Measurements from ENCODE around the gene NAA20.

Gene NAA20, protein sequence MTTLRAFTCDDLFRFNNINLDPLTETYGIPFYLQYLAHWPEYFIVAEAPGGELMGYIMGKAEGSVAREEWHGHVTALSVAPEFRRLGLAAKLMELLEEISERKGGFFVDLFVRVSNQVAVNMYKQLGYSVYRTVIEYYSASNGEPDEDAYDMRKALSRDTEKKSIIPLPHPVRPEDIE

DNA sequence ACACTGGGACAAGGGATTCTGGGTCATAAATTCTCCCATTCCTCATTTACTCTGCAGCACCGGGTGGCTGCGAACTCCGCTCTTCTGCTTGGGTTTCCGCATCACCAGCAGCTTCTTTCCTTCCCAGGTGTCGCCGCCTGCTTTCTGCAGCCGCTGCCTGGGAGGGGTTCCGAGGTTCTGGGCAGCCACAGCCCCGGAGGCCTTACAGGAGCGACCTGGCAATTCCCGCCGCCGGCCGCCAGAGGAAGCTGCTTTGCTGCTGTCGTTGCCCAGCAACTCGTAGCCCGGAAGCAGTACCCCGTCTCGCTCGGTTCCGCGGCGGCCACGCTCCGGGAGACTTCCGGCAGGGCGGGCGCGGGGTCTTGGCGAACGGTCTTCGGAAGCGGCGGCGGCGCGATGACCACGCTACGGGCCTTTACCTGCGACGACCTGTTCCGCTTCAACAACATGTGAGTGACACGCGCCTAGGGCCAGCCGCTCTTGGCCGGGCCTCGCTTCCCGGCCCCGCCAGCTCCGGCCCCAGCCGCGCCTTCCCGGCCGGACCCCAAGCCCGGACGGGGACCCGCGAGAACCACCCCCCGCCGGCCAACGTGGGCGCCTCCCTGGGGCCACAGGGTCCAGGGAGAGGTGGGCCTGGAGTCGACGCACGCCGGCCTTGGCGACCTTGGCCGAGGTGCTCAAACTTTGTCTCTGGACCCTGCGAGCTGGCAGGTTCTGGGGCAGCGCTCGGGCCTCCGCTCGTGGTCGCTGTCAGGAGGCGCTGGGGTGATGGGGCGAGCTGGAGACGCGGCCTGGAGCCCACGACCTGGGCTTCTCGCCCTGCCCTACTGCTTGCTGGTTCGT is at the start of gene NAA20:
NAA20 (plus strand) TSS at position 362 of the 843 bp plus-strand sequence; CDS start at position 397, 35 bp downstream.
- DNase-seq: peak; percentile 87 to 88

DNA sequence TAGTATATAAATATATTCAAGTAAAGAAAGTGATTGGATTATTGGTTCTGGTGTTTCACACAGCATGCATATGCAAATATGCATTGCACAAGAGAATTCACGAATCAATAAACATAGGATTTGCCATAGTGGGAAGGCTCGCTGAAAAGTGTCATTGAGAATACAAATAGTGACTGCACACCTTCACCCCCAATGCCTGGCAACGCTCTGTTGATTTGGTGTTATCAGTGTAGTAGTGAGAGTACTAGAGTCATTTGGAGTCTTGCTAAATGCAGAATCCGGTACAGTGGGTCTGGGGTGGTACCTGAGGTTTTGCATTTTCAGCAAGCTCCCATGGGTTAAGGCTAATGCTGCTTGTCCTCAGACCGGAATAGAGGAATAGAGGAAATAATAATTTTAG is 49.7 kb upstream of the NAA20 start:
- DNase-seq: no peak

DNA sequence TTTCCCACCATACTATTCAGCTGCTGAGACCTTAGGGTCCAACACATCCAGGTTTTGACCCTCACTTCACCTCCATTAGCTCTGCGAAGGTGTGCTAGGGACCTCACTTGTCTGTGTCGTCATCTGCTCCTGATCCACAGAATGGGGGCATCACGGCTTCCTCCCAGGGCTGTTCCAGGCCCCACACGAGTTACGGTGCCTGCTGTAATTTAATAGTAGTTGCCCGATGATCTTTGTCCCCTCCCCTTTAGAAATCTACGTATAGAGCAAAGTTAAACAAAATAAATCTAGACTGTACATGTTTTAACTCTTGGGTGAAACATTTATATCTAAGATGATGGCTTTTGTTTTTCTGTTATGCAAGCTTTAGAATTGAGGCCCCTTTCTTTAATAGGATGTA is 49.1 kb upstream of the NAA20 start:
- no peak for DNase-seq

DNA sequence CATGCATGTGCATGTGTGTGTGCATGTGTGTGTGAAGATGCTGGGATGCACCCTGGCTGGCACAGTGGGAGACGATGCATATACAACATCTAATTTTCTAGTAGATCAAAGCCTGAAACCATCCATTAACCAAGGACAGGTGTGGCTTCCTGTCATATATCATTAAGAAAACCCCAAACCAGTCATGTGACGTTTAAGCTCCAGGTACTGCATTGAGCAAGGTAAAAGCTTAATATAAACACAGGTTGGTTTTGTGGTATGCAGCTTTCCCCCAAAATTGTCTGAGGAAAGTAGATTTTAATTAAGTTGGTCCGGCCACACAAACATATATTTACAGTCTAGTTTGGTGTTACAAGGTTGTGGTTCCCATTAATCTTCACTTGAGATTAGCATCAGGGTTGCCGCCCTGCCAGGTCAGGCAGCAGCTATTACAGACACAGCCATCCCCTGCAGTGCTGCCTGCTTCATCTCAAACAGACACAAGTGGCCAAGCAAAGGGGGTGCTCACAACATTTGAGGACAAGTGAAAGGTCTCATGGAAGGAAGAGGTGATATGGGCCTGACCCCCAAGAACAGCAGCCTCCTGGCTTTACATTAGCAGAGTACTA is 48.6 kb upstream of the NAA20 start:
- no peak for DNase-seq

DNA sequence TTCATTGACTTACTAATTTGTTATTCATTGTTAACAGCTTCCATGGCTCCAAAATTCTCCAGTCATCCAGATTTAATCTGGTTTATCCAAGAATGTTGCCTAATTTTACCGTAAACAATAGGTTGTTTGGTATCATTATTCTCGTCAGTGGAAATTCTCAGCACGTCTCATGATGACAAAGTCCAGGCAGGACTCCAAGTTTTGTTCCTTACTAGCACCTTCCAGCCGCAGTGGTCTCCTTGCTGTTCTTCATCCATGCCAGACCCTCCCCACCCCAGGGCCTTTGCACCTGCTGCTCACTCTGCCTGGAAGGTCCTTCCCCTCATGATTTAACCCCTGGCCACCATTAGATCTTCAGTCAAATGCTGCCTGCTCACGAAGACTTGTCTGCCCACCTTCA is 48.1 kb upstream of the NAA20 start:
- no peak for DNase-seq

DNA sequence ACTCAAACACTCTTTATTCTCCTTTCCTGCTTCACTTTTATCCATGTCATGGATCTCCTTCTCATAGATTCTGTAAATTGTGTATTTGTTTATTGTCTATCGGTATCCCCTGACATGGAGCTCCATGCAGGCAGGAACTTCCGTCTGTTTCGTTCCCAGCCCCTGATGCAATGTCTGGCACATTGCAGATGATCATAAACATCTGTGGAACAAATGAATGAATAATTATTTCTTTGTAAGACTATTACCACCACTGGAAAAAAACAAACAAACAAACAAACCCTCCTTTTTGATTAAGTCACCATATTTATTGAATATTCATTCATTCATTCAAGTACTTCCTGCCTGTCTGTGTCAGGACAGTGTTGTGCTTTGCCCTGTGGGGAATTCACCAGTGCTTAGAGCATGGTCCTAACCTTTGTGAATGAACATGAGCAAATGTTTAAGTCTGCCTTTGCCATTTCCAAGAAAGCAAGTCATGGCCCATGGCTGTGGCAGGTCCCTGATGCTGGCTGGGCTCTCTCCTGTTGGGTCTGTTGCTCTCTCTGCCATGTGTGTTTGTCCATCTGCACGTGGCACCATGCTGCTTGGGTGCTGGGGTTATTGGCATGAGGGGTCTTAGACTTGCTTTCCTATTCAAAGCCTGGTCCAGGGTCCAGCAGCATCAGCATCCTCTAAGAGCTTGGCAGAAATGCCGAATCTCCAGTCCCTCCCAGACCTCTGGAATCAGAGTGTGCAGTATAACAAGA is 47.5 kb upstream of the NAA20 start:
- no peak for DNase-seq

DNA sequence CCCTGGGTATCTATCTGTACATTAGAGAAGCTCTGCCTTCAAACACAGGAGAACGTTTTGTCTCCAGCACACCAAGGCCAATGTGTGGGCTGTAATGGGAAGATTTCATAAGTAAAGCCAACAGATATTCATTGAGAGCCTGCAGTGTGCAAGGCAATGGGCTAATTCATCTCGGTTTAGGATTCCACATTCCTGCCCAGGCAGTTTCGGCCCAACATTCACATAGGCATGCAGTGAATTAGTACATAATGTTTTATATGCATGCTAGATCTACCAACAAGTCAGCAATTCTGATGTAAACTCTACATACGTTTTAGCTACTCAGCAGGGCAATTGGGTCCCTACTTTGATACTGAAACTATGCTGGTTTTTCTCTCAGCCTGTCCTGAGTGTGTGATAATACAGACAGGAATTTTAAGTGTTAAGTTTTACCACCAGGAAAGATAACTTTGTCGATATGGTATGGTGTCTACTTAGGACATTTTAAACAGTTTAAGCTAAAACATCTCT is 46.9 kb upstream of the NAA20 start:
- DNase-seq: no peak

DNA sequence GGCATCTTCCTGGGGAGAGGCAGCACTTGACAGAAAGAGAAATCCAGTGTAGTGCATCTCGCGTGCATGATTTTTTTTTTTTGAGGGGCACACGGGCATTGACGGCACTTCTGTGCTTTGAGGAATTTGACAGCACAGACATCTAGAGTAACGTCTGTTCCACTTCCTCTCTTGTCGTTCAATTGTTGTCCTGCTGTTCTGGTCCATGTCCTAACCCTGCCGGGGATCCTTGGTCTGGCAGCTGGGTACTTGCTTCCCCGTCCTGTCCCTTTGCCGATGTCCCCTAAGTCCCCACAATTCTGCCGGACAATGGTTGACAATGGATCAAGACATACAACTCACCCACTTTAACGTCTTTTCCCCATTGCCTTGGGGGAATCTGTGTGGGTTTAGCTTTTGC is 46.0 kb upstream of the NAA20 start:
- no peak for DNase-seq

DNA sequence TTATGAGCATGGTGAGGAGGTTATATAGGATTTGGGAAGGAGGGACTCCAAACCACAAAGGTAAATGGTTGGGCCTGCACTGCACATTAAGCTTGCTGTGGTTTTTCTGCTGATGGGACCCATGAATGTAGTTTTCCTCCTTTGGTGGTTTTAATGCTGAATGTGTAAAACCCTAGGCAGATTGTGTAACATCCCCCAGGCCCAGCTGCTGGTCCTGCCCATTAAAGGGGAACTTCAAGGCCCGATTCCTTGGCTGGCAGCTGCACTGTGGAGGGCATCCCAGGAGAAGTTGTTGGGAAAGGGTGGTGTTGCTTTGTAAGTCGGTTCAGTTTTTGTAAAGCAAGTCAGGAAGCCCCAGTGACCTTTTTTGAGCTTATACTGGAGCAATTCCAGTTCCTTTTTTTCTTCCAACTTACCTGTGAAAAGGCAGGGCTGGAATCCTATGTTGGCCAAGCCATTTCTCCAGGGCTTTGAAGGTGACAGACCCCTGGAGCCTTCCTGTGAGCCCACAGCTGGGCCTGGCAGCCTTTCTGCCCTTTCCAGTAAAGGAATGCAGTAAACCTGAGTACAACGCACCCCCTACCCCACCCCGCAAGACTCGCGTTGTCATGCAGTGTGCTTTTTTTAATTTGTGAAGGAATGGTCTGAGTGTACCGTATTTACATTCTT is 43.1 kb upstream of the NAA20 start:
- no peak for DNase-seq

DNA sequence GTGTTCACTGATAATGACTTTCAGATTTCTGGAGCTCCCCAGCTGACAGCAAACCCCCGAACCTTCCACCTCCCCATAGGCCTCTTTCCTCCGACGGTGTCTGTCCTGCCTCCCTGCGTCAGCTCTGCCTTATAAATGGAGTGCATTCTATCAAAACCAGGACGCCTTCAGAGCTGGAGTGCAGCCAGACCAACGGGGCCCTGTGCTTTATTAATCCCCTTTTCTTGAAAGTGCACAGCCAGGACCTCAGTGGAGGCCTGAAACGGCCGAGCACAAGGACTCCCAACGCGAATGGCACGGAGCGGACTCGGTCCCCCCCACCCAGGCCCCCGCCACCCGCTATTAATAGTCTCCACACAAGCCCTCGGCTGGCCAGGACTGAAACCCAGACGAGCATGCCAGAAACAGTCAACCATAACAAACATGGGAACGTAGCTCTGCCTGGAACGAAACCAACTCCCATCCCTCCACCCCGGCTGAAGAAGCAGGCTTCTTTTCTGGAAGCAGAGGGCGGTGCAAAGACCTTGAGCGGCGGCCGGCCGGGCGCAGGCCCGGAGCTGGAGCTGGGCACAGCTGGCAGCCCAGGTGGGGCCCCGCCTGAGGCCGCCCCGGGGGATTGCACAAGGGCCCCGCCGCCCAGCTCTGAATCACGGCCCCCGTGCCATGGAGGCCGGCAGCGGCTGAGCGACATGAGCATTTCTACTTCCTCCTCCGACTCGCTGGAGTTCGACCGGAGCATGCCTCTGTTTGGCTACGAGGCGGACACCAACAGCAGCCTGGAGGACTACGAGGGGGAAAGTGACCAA is 42.3 kb upstream of the NAA20 start:
- no peak for DNase-seq

DNA sequence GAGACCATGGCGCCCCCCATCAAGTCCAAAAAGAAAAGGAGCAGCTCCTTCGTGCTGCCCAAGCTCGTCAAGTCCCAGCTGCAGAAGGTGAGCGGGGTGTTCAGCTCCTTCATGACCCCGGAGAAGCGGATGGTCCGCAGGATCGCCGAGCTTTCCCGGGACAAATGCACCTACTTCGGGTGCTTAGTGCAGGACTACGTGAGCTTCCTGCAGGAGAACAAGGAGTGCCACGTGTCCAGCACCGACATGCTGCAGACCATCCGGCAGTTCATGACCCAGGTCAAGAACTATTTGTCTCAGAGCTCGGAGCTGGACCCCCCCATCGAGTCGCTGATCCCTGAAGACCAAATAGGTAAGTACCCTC is 41.7 kb upstream of the NAA20 start:
- no peak for DNase-seq

DNA sequence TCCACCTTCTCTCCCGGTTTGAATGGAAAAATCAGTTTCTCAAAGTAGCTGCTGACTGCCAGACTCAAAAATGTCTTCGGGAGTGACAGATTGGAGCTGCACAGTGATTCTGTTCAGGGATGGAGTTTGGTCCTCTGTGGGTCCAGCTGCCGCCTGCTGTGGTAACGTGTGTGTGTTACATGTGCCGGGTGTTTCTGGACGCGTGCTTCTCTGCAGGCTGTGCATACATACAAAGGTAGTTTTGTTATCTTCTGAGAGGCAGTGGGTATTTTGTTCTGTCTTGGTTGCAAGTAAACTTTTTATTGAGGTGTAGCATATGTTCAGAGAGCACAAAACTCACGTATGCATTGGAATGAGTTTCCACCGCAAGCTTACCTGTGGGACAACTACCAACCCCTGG is 41.3 kb upstream of the NAA20 start:
- DNase-seq: no peak

DNA sequence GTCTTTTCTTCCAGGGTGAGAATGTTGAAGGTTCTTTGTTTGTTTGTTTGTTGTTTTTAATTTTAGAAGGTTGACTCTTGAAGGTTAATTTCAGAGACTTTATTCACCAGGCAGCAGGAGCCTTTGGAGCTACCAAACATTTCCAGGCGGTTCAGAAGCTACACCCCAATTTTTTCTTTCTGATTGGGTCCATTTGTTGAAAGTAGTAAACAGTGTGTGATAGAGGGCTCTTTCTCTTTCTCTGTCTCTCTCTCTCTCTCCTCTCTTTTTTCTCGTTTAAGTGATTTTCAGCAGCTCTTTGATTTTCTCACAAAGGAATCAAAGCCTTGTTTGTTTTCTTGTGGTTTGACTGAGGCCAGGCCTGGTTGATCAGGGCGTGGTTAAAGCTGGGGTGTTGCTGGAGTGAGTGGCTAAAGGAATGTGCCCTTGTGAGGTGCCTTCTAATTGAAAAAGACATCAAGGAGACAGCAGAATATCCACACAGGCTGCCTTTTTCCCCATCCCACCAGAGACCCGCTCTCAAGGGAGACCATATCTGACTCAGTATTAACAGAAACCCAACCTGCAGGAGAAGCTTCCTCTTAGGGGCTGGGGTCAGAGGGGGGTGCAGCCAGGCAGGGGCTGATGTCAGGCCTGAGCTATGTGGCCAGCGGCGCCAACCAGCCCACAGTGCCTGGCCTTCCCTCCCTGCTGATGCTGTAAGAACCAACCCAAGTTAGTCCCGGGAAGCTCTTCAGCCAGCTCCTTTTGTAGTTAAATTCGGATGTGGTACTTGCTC is 40.4 kb upstream of the NAA20 start:
- no peak for DNase-seq

DNA sequence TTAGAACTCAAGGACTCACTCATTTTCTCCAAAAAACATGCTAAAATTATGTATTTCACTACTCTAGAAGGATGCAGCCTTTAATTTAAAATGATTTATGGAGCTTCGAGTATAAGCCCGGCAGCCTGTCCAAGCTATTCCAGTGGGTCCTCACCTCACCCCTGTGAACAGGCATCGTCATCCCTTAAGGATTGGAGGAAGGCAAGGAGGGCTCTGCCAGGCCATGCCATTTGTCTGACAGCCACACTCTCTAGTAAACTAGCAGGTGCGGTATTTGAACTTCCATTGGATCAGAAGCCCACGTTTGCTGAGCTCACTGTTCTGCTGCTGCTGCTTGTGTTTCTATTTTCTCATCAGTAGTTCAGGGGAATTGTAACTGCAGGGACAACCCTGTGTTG is 39.8 kb upstream of the NAA20 start:
- DNase-seq: no peak

DNA sequence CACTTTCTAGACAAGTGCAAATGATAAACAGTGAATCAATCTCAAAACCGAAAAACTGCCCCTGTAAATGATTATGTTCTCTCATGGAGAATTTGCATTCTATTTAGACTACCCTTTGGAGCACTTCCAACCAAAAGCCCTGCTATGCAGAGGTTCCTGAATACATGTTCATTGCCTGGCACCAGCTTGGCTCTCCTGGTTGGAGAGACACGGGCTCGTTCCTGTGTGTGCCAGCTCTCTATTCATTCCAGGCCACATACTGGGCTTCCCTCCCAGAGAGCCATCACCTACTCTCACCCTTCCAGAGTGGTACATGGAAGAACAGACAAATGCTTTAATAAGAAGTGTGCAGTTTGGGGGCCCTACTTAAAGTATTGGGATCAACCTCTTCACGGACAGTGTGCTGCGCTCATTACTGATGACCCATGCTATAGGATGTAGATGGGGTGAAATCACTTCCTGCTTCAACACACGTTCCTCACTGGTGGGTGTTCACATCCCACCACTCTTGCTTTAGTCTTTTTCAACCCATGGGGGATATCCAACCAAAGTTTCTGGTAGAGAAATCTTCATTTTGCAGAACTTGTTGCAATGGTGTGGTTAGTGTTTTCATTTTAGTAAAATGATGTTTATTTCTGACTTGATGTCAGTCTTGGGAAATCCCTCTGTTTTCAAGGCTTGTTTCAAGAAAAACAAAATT is 38.5 kb upstream of the NAA20 start:
- no peak for DNase-seq

DNA sequence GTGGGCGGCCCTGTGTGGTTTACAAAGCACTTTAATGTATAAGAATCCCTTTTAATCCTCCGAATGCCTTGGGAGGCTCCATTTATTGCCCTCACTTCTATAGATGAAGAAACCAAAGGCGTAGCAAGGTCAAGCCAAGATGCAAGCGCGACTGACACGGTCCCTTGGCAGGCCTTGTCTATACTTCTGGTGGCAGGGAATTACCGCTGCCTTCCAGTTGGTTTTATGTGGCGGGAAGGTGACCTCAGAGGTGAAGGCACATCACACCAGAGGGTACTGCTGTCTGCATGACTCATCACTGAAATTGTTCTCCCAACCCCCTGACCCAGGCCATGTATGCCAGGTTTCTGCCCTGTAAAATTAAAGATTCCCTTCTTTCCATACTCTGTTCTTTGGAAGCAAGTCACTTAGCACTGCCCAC is 36.1 kb upstream of the NAA20 start:
- no peak for DNase-seq

DNA sequence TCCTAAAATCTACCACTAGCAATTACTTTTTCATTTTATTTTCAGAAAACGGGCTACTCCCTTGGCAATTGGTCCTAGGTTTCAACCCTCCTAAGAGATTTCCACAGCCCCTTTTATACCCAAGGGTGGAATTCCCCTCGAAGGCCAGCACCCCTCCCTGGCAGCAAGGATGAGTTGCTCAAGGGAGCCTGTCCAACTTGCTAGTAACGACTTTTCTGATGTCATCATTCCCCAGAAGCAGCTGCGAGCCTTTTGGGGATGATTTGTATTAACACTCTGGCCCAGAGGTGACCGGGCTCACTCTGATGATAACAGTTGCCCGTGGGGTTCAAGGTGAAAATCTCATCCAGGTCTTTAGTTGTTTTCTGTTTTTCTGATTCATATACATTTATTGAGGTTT is 30.7 kb upstream of the NAA20 start:
- DNase-seq: no peak

DNA sequence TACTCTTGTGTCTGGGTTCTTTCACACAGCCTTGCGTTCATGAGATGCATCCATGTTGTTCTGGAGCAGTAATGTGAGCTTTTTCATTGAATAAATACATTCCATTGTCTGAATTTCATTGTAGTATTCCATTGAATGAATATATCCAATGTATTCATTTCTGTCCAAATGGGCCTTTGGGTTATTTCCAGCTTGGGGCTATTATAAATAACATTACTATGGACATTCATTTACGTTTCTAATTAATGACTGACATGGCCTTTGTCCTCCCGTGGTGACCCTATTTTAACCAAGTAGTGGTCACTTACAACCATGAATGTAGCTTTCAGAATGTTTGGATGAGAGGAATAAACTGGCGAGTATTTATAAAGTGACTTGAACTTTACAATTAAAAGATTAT is 30.1 kb upstream of the NAA20 start:
- no peak for DNase-seq

DNA sequence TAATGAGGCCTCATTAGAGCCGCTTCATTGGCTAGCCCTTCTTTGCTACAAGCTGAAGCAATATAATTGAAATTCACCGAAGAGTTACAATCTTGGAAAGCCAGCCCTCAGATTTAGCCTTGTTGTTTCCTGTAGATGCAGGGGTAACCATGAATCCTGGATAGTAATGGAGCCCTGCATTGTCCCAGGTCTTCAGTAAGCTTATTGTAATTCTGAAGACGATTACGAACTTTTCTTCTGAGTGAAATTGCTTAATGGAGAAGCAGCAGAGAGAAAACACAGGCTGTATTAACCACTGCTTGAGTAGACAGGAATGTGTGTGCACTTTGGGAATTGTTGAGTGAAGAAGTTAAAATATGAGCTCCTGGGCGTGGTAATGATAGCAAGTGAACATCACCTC is 26.3 kb upstream of the NAA20 start:
- DNase-seq: no peak

DNA sequence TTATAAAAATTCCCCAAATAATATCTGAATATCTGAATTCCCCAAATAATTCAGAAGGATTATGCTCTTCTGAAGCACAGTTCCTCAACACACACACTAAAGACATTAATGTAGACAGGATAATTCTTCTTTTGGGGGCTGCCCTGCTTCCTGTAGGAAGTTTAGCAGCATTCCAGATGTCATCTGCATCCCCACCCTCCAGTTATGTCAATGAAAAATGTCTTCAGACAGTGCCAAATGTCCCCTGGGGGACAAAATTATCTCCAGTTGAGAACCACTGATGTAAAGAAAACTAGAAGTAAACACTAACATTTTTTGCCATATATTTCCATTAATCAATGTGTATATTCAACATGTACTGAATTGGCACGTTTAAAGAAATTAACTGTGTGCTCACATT is 25.9 kb upstream of the NAA20 start:
- no peak for DNase-seq

DNA sequence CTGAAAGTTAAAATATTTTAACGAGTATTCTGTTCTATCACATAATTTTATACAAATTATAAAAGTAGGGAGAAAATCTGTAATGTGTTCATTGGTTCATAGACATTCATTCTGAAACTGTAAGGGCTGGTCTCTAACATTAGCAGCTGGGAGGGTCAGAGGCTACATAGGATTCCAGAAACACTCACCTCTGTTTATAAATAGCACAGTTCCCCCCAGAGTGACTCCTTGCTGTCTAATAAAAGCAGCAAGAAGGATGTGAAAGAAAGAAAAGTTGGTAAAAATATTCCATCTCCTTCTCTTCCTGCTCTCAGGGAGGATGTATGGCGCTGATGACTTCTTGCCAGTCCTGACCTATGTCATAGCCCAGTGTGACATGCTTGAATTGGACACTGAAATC is 25.3 kb upstream of the NAA20 start:
- no peak for DNase-seq

All from activated CD4-positive, alpha-beta T cell treated with anti-CD3 and anti-CD28 coated beads, Interleukin-2, amount 50 U/mL, for 4 hours (primary cell).